Ishikawa (cell line): ENCODE measurements around the gene CASTOR1.

Experiments
- CEBPB ChIP-seq: IDR thresholded peaks from 2 replicates; pipeline ENCODE4 v1.6.1; 2012
- FOXM1 ChIP-seq: IDR thresholded peaks from 2 replicates; pipeline ENCODE4 v1.6.1; 2012; ENCODE audit warnings: low read depth, borderline replicate concordance
- MAX ChIP-seq: IDR thresholded peaks from 2 replicates; pipeline ENCODE4 v1.6.1; 2012
- TF ChIP-seq, protein P1 (sequence below): IDR thresholded peaks from 2 replicates; pipeline ENCODE4 v1.6.1; 2012; ENCODE audit warnings: low read depth, mild to moderate bottlenecking

GRCh38 chr22:30302810-30303138, 13.5 kb upstream of the CASTOR1 start:
- TF ChIP-seq, protein P1, sequence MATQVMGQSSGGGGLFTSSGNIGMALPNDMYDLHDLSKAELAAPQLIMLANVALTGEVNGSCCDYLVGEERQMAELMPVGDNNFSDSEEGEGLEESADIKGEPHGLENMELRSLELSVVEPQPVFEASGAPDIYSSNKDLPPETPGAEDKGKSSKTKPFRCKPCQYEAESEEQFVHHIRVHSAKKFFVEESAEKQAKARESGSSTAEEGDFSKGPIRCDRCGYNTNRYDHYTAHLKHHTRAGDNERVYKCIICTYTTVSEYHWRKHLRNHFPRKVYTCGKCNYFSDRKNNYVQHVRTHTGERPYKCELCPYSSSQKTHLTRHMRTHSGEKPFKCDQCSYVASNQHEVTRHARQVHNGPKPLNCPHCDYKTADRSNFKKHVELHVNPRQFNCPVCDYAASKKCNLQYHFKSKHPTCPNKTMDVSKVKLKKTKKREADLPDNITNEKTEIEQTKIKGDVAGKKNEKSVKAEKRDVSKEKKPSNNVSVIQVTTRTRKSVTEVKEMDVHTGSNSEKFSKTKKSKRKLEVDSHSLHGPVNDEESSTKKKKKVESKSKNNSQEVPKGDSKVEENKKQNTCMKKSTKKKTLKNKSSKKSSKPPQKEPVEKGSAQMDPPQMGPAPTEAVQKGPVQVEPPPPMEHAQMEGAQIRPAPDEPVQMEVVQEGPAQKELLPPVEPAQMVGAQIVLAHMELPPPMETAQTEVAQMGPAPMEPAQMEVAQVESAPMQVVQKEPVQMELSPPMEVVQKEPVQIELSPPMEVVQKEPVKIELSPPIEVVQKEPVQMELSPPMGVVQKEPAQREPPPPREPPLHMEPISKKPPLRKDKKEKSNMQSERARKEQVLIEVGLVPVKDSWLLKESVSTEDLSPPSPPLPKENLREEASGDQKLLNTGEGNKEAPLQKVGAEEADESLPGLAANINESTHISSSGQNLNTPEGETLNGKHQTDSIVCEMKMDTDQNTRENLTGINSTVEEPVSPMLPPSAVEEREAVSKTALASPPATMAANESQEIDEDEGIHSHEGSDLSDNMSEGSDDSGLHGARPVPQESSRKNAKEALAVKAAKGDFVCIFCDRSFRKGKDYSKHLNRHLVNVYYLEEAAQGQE: no peak
- TF ChIP-seq FOXM1 (no peak), MAX (no peak), CEBPB (no peak)
